GM18499 (cell line): ENCODE data around the gene HLA-A.

Source experiments
- ATAC-seq: cut with Tn5 transposase; IDR thresholded peaks from one replicate; pipeline ENCODE4 v1.9.1; 2021; ENCODE audit warnings: moderate number of reproducible peaks; ENCODE audit not compliant: insufficient read depth, unreplicated experiment

The HLA-A gene

GRCh38 chr6:29984232-29984631, 41.9 kb downstream of the HLA-A start:
- no peak for ATAC-seq

GRCh38 chr6:29984992-29985391, 42.7 kb downstream of the HLA-A start:
- no peak for ATAC-seq

- ATAC-seq = no peak
Observed at GRCh38 chr6:29986179-29986781, 43.9 kb downstream of the HLA-A start.

- no peak for ATAC-seq
Observed at GRCh38 chr6:29989211-29989610, 46.9 kb downstream of the HLA-A start.

- no peak for ATAC-seq
Observed at GRCh38 chr6:29990931-29991330, 48.6 kb downstream of the HLA-A start.

- no peak for ATAC-seq
Observed at GRCh38 chr6:29992807-29993206, 50.5 kb downstream of the HLA-A start.

GRCh38 chr6:29994826-29995225, 52.5 kb downstream of the HLA-A start:
- ATAC-seq = no peak

GRCh38 chr6:29995340-29995777, 53.0 kb downstream of the HLA-A start:
- ATAC-seq = no peak
